Vagina (tissue), 2 donors: Measurements from ENCODE around the gene KCNQ4. TPM values are rescaled to one million over a fixed set of nuclear protein-coding genes. Genes with fewer than 3 reads are reported as not detected.

Experiments used
- DNase-seq, 2 donors: peaks; one replicate each; pipeline ENCODE4 v3.0.0-alpha.2; 2017; ENCODE audit errors: extremely low spot score in 2 of 2
- H3K27ac ChIP-seq: fragments of 200-600 bp; sonication (generic); one replicate; pipeline ENCODE4 v1.5.1; 2019
- H3K27me3 ChIP-seq: fragments of 200-600 bp; sonication (generic); one replicate; pipeline ENCODE4 v1.5.1; 2019
- H3K36me3 ChIP-seq, 2 donors: fragments of 200-600 bp; sonication (generic); one replicate each; pipeline ENCODE4 v1.5.1; 2017 to 2019
- H3K4me1 ChIP-seq: fragments of 200-600 bp; sonication (generic); one replicate; pipeline ENCODE4 v1.5.1; 2019
- H3K4me3 ChIP-seq, 2 donors: fragments of 200-600 bp; sonication (generic); 1 replicate in 1 of 2; 2 replicates in 1 of 2; pipeline ENCODE4 v1.5.1; 2016 to 2019
- H3K9me3 ChIP-seq: fragments of 200-600 bp; sonication (generic); one replicate; pipeline ENCODE4 v1.5.1; 2019
- POLR2A ChIP-seq, 2 donors: fragments of 450-650 bp; IDR thresholded peaks; one replicate each; pipeline ENCODE4 v1.6.1; 2017; ENCODE audit warnings: antibody characterized with exemption in 2 of 2, mild to moderate bottlenecking in 2 of 2, moderate library complexity in 2 of 2
- POLR2AphosphoS5 ChIP-seq, 2 donors: sonication (generic); formaldehyde crosslinking; IDR thresholded peaks; one replicate each; pipeline ENCODE4 v1.9.0; 2017; ENCODE audit warnings: antibody characterized with exemption in 2 of 2, mild to moderate bottlenecking in 2 of 2, low read depth in 1 of 2; ENCODE audit not compliant: insufficient read depth in 1 of 2
- intact Hi-C: fragments of 100-400 bp; cut with DNase I; formaldehyde crosslinking; loops from one replicate; pipeline ENCODE4 v1.15.1; 2023
- total RNA-seq: library from RNA; depleted of rRNA; stranded (reverse); fragments of >200 nt; gene quantifications from one replicate; pipeline ENCODE4 v1.2.3, GENCODE V29; 2016
- TF ChIP-seq, protein P1 (sequence below), 3 experiments: fragments of 450-650 bp in 2 of 3; fragments of 200-600 bp in 1 of 3; sonication (generic) in 1 of 3; IDR thresholded peaks; one replicate each; pipeline ENCODE4 v1.5.1; 2017 to 2019; ENCODE audit warnings: antibody characterized with exemption in 3 of 3, mild to moderate bottlenecking in 2 of 3, moderate library complexity in 2 of 3

Gene KCNQ4
- total RNA-seq, 1 donor from 2014 or later: 2.0 TPM

GRCh38 chr1:40868051-40868723 is 84.6 kb downstream of the KCNQ4 start:
- no peak overlapping the region for H3K27ac ChIP-seq
- H3K27me3 ChIP-seq: no peaks in the 10 kb centered on the region
- H3K4me1 ChIP-seq: peaks cover 2% of the 10 kb centered on the region
- TF ChIP-seq POLR2A (IDR thresholded peaks at IDR 0.05) (no peak), POLR2AphosphoS5 (IDR thresholded peaks at IDR 0.05; ENCODE audit: insufficient read depth in 1 of 2, low read depth in 1 of 2) (peak in 1 of 2 donors; percentile 68)
- no peaks in the 10 kb centered on the region for H3K36me3 ChIP-seq
- intact Hi-C loops: no loop called here
- H3K9me3 ChIP-seq: no peaks in the 10 kb centered on the region
- no peak for DNase-seq
- H3K4me3 ChIP-seq: no peak overlapping the region

DNA sequence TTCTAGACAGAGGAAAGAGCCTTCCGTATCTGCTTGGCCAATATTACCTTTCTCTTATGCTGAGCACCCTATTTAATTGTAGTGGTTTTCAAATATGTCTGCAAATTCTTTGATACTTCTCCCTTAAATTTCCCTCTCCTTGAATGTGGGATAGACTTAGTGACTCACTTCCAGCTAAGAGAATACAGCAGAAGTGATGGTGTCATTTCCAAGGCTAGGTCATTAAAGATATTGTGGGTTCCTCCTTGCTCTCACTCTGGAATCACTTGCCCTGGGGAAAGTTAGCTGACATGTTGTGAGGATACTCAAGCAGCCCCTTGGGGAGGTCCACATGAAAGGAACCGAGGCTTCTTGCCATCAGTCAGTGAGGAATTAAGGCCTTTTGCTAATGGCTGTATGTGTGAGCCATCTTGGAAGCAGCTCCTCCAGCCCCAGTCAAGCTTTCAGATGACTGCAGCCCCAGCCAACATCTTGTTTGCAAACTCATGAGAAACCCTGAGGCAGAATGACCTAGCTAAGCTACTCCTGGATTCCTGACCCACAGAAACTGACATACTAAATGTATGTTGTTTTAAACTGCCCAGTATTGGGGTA is 86.6 kb downstream of the KCNQ4 start:
- Histone ChIP-seq H3K27me3 (no peaks in the 10 kb centered on the region), H3K4me1 (no peaks in the 10 kb centered on the region), H3K4me3 (no peak overlapping the region), H3K36me3 (no peaks in the 10 kb centered on the region), H3K27ac (no peak overlapping the region), H3K9me3 (no peaks in the 10 kb centered on the region)
- no peak for DNase-seq
- TF ChIP-seq POLR2A (IDR thresholded peaks at IDR 0.05): no peak
- TF ChIP-seq, protein P1, sequence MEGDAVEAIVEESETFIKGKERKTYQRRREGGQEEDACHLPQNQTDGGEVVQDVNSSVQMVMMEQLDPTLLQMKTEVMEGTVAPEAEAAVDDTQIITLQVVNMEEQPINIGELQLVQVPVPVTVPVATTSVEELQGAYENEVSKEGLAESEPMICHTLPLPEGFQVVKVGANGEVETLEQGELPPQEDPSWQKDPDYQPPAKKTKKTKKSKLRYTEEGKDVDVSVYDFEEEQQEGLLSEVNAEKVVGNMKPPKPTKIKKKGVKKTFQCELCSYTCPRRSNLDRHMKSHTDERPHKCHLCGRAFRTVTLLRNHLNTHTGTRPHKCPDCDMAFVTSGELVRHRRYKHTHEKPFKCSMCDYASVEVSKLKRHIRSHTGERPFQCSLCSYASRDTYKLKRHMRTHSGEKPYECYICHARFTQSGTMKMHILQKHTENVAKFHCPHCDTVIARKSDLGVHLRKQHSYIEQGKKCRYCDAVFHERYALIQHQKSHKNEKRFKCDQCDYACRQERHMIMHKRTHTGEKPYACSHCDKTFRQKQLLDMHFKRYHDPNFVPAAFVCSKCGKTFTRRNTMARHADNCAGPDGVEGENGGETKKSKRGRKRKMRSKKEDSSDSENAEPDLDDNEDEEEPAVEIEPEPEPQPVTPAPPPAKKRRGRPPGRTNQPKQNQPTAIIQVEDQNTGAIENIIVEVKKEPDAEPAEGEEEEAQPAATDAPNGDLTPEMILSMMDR (IDR thresholded peaks at IDR 0.05): no peak
- intact Hi-C loops: no loop called here

- peaks cover 5% of the 10 kb centered on the region for H3K4me1 ChIP-seq
- TF ChIP-seq, protein P1 (IDR thresholded peaks at IDR 0.05): no peak
- no peak for TF ChIP-seq POLR2A (IDR thresholded peaks at IDR 0.05)
- TF ChIP-seq POLR2AphosphoS5 (IDR thresholded peaks at IDR 0.05; ENCODE audit: insufficient read depth in 1 of 2, low read depth in 1 of 2): no peak
- H3K4me3 ChIP-seq: no peak overlapping the region
- H3K9me3 ChIP-seq: no peaks in the 10 kb centered on the region
- intact Hi-C loops: no loop called here
- DNase-seq: no peak
- H3K27ac ChIP-seq: no peak overlapping the region
- H3K36me3 ChIP-seq: no peaks in the 10 kb centered on the region
- no peaks in the 10 kb centered on the region for H3K27me3 ChIP-seq
Measured at GRCh38 chr1:40872276-40872675, 88.7 kb downstream of the KCNQ4 start.

GRCh38 chr1:40873863-40874472 is 90.4 kb downstream of the KCNQ4 start:
- Histone ChIP-seq H3K4me3 (no peak overlapping the region), H3K36me3 (no peaks in the 10 kb centered on the region), H3K27ac (no peak overlapping the region), H3K4me1 (peaks cover 12% of the 10 kb centered on the region), H3K27me3 (no peaks in the 10 kb centered on the region), H3K9me3 (no peaks in the 10 kb centered on the region)
- intact Hi-C loops: no loop called here
- TF ChIP-seq POLR2A (IDR thresholded peaks at IDR 0.05) (no peak), POLR2AphosphoS5 (IDR thresholded peaks at IDR 0.05; ENCODE audit: insufficient read depth in 1 of 2, low read depth in 1 of 2) (no peak)
- TF ChIP-seq, protein P1 (IDR thresholded peaks at IDR 0.05): no peak
- no peak for DNase-seq

DNA sequence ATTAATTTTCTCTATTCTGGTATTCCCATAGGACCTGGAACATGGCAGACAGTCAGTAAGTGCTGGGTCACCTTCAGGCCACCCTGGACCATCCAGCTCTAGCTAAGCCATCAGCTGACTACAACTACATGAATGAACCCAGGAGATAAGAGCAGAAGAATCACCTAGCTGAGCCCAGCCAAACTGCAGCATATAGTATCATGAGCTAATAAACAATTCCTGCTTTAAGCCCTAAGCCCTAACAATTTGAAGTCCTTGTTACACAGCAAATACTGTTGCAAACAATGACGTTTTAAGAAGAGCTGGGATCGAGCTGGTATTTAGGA is 92.8 kb downstream of the KCNQ4 start:
- no peak overlapping the region for H3K4me3 ChIP-seq
- intact Hi-C loops: no loop called here
- no peaks in the 10 kb centered on the region for H3K9me3 ChIP-seq
- H3K27ac ChIP-seq: no peak overlapping the region
- no peaks in the 10 kb centered on the region for H3K27me3 ChIP-seq
- DNase-seq: no peak
- TF ChIP-seq, protein P1 (IDR thresholded peaks at IDR 0.05): no peak
- no peak for TF ChIP-seq POLR2AphosphoS5 (IDR thresholded peaks at IDR 0.05; ENCODE audit: insufficient read depth in 1 of 2, low read depth in 1 of 2)
- no peaks in the 10 kb centered on the region for H3K36me3 ChIP-seq
- H3K4me1 ChIP-seq: peaks cover 12% of the 10 kb centered on the region
